K562 (cell line): ENCODE data around the gene TBC1D5. TPM values are rescaled to one million over a fixed set of nuclear protein-coding genes. Genes with fewer than 3 reads are reported as not detected.

ENCODE experiments used
- ATAC-seq: fragments of 200-7000 bp; cut with Tn5 transposase; 3 replicates; pipeline ENCODE4 v1.9.1; 2020; ENCODE audit warnings: moderate library complexity
- BruUV-seq: library from RNA; stranded (reverse); fragments of 400-500 nt; replicated peaks from 2 replicates; lab custom pipeline; 2021; lab: Mats Ljungman, UMichigan
- CTCF ChIA-PET: fragments of 300-600 bp; formaldehyde crosslinking; extraction: SDS; loops from one replicate; lab custom pipeline; 2021; ENCODE audit warnings: low intra/inter-chr PET ratio; lab: Yijun Ruan, JAX
- POLR2A ChIA-PET: fragments of 300-600, 350-650 bp; sonication (Branson Sonifier 250); formaldehyde crosslinking; extraction: SDS; loops from one replicate; lab custom pipeline; 2021; ENCODE audit warnings: antibody characterized with exemption, inconsistent platforms; lab: Yijun Ruan, JAX
- DNase-seq, 4 experiments: peaks; one replicate each; pipeline versions ENCODE4 v3.0.0 to v3.0.0-alpha.2; 2011 to 2018; ENCODE audit warnings: low spot score in 3 of 4, mixed read lengths in 3 of 4; ENCODE audit errors: extremely low read depth in 1 of 4
- FAIRE-seq: peaks from 2 replicates; lab custom pipeline; 2011; peaks lifted over from hg19 to GRCh38; lab: Jason Lieb, UNC
- H2AFZ ChIP-seq: 2 replicates; pipeline ENCODE4 v1.6.0; 2011; ENCODE audit warnings: low read depth, low read length, control low read depth, inconsistent platforms
- H3K27ac ChIP-seq: fragments of 200-600 bp; 3 replicates; pipeline ENCODE4 v1.8.0; 2011; ENCODE audit warnings: low read depth, mild to moderate bottlenecking, control low read depth, inconsistent platforms, low read length, moderate library complexity, mixed read lengths; ENCODE audit errors: extremely low read depth
- H3K27me3 ChIP-seq, 2 experiments: fragments of 300-600 bp in 1 of 2; 2 replicates in 1 of 2; 3 replicates in 1 of 2; pipeline versions ENCODE4 v1.6.0 to v1.8.0; 2011; ENCODE audit warnings: inconsistent platforms in 2 of 2, low read length in 2 of 2, mild to moderate bottlenecking in 1 of 2, mixed read lengths in 1 of 2, moderate library complexity in 1 of 2; ENCODE audit not compliant: control insufficient read depth in 2 of 2, insufficient read depth in 2 of 2
- H3K36me3 ChIP-seq: fragments of 300-600 bp; 3 replicates; pipeline ENCODE4 v1.8.0; 2011; ENCODE audit warnings: mild to moderate bottlenecking, low read length, inconsistent platforms; ENCODE audit not compliant: control insufficient read depth, insufficient read depth
- H3K4me1 ChIP-seq, 2 experiments: fragments of 200-600 bp in 1 of 2; replicated peaks in 1 of 2; 2 replicates in 1 of 2; 3 replicates in 1 of 2; pipeline versions ENCODE4 v1.5.1 to v1.8.0; 2011; ENCODE audit warnings: inconsistent platforms in 2 of 2, low read length in 2 of 2, mild to moderate bottlenecking in 1 of 2, mixed read lengths in 1 of 2, moderate library complexity in 1 of 2; ENCODE audit not compliant: control insufficient read depth in 2 of 2, insufficient read depth in 2 of 2
- H3K4me2 ChIP-seq: 2 replicates; pipeline ENCODE4 v1.6.1; 2011; ENCODE audit warnings: low read length, control low read depth, inconsistent platforms, mixed read lengths; ENCODE audit not compliant: insufficient read depth
- H3K4me3 ChIP-seq: fragments of 200-600 bp; sonication (generic), shearing (Covaris generic); 2 replicates; pipeline ENCODE4 v1.5.1; 2016; ENCODE audit warnings: control low read depth, inconsistent platforms
- H3K79me2 ChIP-seq: fragments of 200-600 bp; 3 replicates; pipeline ENCODE4 v1.8.0; 2011; ENCODE audit warnings: low read length, inconsistent platforms; ENCODE audit not compliant: control insufficient read depth, insufficient read depth
- H3K9ac ChIP-seq, 2 experiments: 2 replicates each; pipeline versions ENCODE4 v1.6.0 to v1.6.1; 2011; ENCODE audit warnings: low read depth in 2 of 2, low read length in 2 of 2, control low read depth in 1 of 2, inconsistent platforms in 1 of 2, mild to moderate bottlenecking in 1 of 2, mixed read lengths in 1 of 2; ENCODE audit not compliant: insufficient read depth in 1 of 2
- H3K9me1 ChIP-seq: one replicate; pipeline ENCODE4 v1.6.0; 2011; ENCODE audit warnings: inconsistent platforms, mild to moderate bottlenecking, low read length, moderate library complexity; ENCODE audit not compliant: control insufficient read depth, insufficient read depth
- H3K9me3 ChIP-seq: replicated peaks from 2 replicates; pipeline ENCODE4 v1.5.1; 2011; ENCODE audit warnings: low read depth, low read length, inconsistent platforms; ENCODE audit not compliant: control insufficient read depth, insufficient read depth
- H4K20me1 ChIP-seq: replicated peaks from 2 replicates; pipeline ENCODE4 v1.6.1; 2011; ENCODE audit warnings: low read length, inconsistent platforms, mixed read lengths; ENCODE audit not compliant: control insufficient read depth, insufficient read depth
- CBFB ChIP-seq: sonication (generic); formaldehyde crosslinking; IDR thresholded peaks from 2 replicates; pipeline ENCODE4 v1.4.0; 2020; ENCODE audit warnings: mild to moderate bottlenecking, missing genetic modification reagents
- CC2D1A ChIP-seq: fragments of 450-650 bp; IDR thresholded peaks from 2 replicates; pipeline ENCODE4 v1.6.1; 2017; ENCODE audit warnings: mild to moderate bottlenecking
- KAT7 ChIP-seq: sonication (generic); formaldehyde crosslinking; IDR thresholded peaks from 2 replicates; pipeline ENCODE4 v1.8.0; 2022; ENCODE audit warnings: missing genetic modification reagents, mild to moderate bottlenecking, borderline replicate concordance
- NFRKB ChIP-seq: fragments of 450-650 bp; IDR thresholded peaks from 2 replicates; pipeline ENCODE4 v1.6.1; 2016; ENCODE audit warnings: low read depth
- TFAM ChIP-seq: fragments of 250-450 bp; sonication (Bioruptor Pico); conservative IDR thresholded peaks from 2 replicates; pipeline ENCODE4 v1.5.0; 2021; ENCODE audit warnings: mild to moderate bottlenecking, moderate library complexity
- ZNF212 ChIP-seq: fragments of 450-650 bp; formaldehyde crosslinking; IDR thresholded peaks from 2 replicates; pipeline ENCODE4 v1.4.0; 2020; ENCODE audit warnings: mild to moderate bottlenecking
- ZNF347 ChIP-seq: fragments of 450-650 bp; formaldehyde crosslinking; IDR thresholded peaks from 2 replicates; pipeline ENCODE4 v1.4.0; 2020; ENCODE audit warnings: low read depth, mild to moderate bottlenecking, moderate library complexity
- in situ Hi-C: fragments of 300-500 bp; cut with MboI; formaldehyde crosslinking; loops from 4 replicates; pipeline ENCODE4 v1.15.0; 2018; ENCODE audit warnings: inconsistent platforms, mixed read lengths
- intact Hi-C: fragments of 100-400 bp; cut with micrococcal nuclease; formaldehyde crosslinking; loops from 2 replicates; pipeline ENCODE4 v1.14.2; 2022
- polyA plus RNA-seq, 8 experiments: library from polyadenylated mRNA; depleted of rRNA in 4 of 8; stranded (reverse) in 5 of 8; unstranded in 3 of 8; fragments of >200 nt; fragmentation: Nextera tagmentation in 2 of 8; fragmentation: Illumina TruSeq in 1 of 8; extraction: Ambion mirVana in 2 of 8; extraction: Trizol in 1 of 8; gene quantifications; 2 replicates each; pipeline versions ENCODE4 v1.2.1 to v1.2.3, GENCODE V29; 2011 to 2014; ENCODE audit warnings: inconsistent platforms in 1 of 8, missing spikeins in 1 of 8
- total RNA-seq, 7 experiments: library from RNA; depleted of rRNA in 6 of 7; stranded (reverse); fragments of >200 nt in 6 of 7; fragmentation: Illumina TruSeq in 2 of 7; extraction: Trizol in 2 of 7; gene quantifications; 2 replicates each; pipeline versions ENCODE4 v1.2.1 to v1.2.3, GENCODE V29; 2011 to 2021; ENCODE audit warnings: low replicate concordance in 1 of 7
- TF ChIP-seq, protein P1 (sequence below): fragments of 250-450 bp; sonication (Bioruptor Pico); IDR thresholded peaks from 2 replicates; pipeline ENCODE4 v1.9.0; 2021; ENCODE audit warnings: mild to moderate bottlenecking
- TF ChIP-seq, protein P2 (sequence below): sonication (generic); formaldehyde crosslinking; IDR thresholded peaks from 2 replicates; pipeline ENCODE4 v1.9.0; 2022; ENCODE audit warnings: mild to moderate bottlenecking, missing genetic modification reagents
- TF ChIP-seq, protein P3 (sequence below): fragments of 450-650 bp; IDR thresholded peaks from one replicate; pipeline ENCODE4 v1.6.1; 2018; ENCODE audit warnings: mild to moderate bottlenecking, moderate library complexity; ENCODE audit not compliant: partially characterized antibody

TBC1D5 gene
- total and polyA plus RNA-seq, 9 of the 15 experiments (the other 6 are each of a cell fraction or from before 2014, with no cell fraction given) = 2.9 to 38.1 (median 25.6) TPM

DNA sequence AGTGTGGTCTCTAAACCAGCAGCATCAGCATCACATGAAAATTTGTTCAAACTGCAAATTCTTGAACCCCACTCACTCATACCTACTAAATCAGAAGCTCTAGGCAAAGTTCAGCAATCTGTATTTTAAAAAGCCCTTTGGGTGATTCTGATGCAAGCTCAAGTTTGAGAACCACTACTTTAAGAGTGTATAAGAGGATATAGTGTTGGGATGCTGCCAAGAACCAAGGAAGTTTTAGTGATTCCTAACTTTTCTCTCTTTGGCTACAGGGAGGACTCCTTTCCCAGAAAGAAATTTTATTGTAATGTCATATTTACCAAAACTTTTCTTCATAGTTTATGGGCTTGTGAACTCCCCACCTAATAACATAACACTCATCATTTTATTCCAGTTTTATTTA, 422.2 kb downstream of the TBC1D5 start:
- Histone ChIP-seq H3K4me1 (peaks cover 0 to 12% of the 10 kb centered on the region in 2 experiments; a peak in 2 of 5 replicates), H3K4me3 (no peak overlapping the region), H3K36me3 (no peaks in the 10 kb centered on the region), H3K9ac (no peak overlapping the region), H2AFZ (no peak overlapping the region), H3K79me2 (no peaks in the 10 kb centered on the region), H4K20me1 (no peaks in the 10 kb centered on the region), H3K9me3 (no peaks in the 10 kb centered on the region), H3K27ac (no peak overlapping the region), H3K9me1 (no peaks in the 10 kb centered on the region), H3K4me2 (no peak overlapping the region), H3K27me3 (no peaks in the 10 kb centered on the region)
- no peak for TF ChIP-seq ZNF212 (CRISPR knock-in tag)
- TF ChIP-seq CC2D1A = no peak
- no peak for TF ChIP-seq TFAM
- TF ChIP-seq ZNF347 (CRISPR knock-in tag) = no peak
- TF ChIP-seq, protein P1, sequence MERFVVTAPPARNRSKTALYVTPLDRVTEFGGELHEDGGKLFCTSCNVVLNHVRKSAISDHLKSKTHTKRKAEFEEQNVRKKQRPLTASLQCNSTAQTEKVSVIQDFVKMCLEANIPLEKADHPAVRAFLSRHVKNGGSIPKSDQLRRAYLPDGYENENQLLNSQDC (CRISPR knock-in tag) = no peak
- no peak for TF ChIP-seq CBFB
- TF ChIP-seq, protein P2, sequence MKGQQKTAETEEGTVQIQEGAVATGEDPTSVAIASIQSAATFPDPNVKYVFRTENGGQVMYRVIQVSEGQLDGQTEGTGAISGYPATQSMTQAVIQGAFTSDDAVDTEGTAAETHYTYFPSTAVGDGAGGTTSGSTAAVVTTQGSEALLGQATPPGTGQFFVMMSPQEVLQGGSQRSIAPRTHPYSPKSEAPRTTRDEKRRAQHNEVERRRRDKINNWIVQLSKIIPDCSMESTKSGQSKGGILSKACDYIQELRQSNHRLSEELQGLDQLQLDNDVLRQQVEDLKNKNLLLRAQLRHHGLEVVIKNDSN (CRISPR knock-in tag) = no peak
- TF ChIP-seq KAT7 (CRISPR knock-in tag) = no peak
- TF ChIP-seq, protein P3, sequence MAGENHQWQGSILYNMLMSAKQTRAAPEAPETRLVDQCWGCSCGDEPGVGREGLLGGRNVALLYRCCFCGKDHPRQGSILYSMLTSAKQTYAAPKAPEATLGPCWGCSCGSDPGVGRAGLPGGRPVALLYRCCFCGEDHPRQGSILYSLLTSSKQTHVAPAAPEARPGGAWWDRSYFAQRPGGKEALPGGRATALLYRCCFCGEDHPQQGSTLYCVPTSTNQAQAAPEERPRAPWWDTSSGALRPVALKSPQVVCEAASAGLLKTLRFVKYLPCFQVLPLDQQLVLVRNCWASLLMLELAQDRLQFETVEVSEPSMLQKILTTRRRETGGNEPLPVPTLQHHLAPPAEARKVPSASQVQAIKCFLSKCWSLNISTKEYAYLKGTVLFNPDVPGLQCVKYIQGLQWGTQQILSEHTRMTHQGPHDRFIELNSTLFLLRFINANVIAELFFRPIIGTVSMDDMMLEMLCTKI = no peak
- TF ChIP-seq NFRKB = no peak
- POLR2A ChIA-PET = no interaction called here
- no TSS peak for BruUV-seq
- no peak for DNase-seq
- CTCF ChIA-PET = no interaction called here
- in situ Hi-C loops = no loop called here
- no peak for FAIRE-seq
- ATAC-seq = no peak
- intact Hi-C loops = no loop called here
